ENCODE data around the gene MYH11. TPM values are rescaled to one million over a fixed set of nuclear protein-coding genes. Genes with fewer than 3 reads are reported as not detected.

MYH11 gene
- total RNA-seq, 1 experiment from 2014 or later, result 0.05 TPM

DNA sequence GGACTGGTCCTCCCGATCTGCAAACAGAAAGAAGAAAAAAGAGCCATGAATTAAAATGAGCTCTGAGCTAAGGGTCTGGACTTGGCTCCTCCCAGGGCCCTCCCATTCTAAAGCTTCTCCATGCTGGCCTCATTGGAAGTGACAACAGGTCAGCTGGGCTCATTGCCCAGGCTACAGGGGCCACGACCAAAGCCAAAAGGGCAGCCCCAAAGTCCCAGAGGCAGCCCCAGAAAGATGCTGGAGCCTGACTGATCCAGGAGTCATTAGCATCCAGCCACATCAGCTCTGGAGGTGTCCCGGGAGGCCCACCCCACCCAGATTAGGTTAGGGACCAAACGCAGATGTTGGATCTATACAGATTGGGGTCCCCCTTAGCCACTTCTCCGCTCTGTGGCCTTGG, 58.2 kb downstream of the MYH11 start:
- peaks cover 47% of the 10 kb centered on the region for H3K27me3 Mint-ChIP-seq (ENCODE audit: unreplicated experiment)
- H3K9me3 Mint-ChIP-seq (ENCODE audit: low read depth, unreplicated experiment), result peaks cover 7% of the 10 kb centered on the region
- TF ChIP-seq, protein P1, sequence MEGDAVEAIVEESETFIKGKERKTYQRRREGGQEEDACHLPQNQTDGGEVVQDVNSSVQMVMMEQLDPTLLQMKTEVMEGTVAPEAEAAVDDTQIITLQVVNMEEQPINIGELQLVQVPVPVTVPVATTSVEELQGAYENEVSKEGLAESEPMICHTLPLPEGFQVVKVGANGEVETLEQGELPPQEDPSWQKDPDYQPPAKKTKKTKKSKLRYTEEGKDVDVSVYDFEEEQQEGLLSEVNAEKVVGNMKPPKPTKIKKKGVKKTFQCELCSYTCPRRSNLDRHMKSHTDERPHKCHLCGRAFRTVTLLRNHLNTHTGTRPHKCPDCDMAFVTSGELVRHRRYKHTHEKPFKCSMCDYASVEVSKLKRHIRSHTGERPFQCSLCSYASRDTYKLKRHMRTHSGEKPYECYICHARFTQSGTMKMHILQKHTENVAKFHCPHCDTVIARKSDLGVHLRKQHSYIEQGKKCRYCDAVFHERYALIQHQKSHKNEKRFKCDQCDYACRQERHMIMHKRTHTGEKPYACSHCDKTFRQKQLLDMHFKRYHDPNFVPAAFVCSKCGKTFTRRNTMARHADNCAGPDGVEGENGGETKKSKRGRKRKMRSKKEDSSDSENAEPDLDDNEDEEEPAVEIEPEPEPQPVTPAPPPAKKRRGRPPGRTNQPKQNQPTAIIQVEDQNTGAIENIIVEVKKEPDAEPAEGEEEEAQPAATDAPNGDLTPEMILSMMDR (IDR thresholded peaks at IDR 0.05; ENCODE audit: unreplicated experiment), result no peak
- H3K4me3 Mint-ChIP-seq (ENCODE audit: low read depth, unreplicated experiment), result no peak overlapping the region
- no peak for DNase-seq
- CTCF ChIA-PET, result interaction anchor here (0.7 kb wide), 1 partner anchor 155 kb away, joined by 3 read pairs; no protein-coding TSS in a partner anchor
- no peaks in the 10 kb centered on the region for H3K36me3 Mint-ChIP-seq (ENCODE audit: insufficient read depth, unreplicated experiment)
- BruUV-seq (replicated peaks), result no TSS peak
- intact Hi-C loops (cut with micrococcal nuclease; ENCODE audit: unreplicated experiment), result no loop called here
- no peaks in the 10 kb centered on the region for H3K4me1 Mint-ChIP-seq (ENCODE audit: low read depth, unreplicated experiment)
- no peak overlapping the region for H3K27ac Mint-ChIP-seq (ENCODE audit: unreplicated experiment)

DNA sequence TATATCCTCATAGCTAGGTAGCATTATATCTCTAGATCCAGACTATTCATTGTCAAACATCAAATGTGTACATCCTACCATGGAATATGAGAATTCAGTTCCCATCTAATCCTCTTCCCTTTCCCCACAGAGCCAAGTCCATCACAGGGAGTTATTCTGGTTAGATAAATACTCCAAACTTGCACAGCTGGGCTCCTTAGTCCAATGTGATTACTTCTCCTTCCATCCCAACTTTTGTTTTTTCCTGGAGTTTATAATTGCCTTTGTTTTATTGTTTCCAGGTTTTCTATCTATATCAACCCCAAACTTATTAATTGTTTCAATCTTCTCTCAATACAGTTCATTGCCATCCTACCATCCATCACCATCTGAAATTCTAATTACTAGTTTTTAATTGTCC, 59.9 kb downstream of the MYH11 start:
- H3K4me3 Mint-ChIP-seq (ENCODE audit: low read depth, unreplicated experiment), result no peak overlapping the region
- H3K27ac Mint-ChIP-seq (ENCODE audit: unreplicated experiment), result no peak overlapping the region
- CTCF ChIA-PET, result no interaction called here
- TF ChIP-seq, protein P1 (IDR thresholded peaks at IDR 0.05; ENCODE audit: unreplicated experiment), result no peak
- no peaks in the 10 kb centered on the region for H3K36me3 Mint-ChIP-seq (ENCODE audit: insufficient read depth, unreplicated experiment)
- no peak for DNase-seq
- no peaks in the 10 kb centered on the region for H3K4me1 Mint-ChIP-seq (ENCODE audit: low read depth, unreplicated experiment)
- H3K9me3 Mint-ChIP-seq (ENCODE audit: low read depth, unreplicated experiment), result peaks cover 7% of the 10 kb centered on the region
- BruUV-seq (replicated peaks), result no TSS peak
- H3K27me3 Mint-ChIP-seq (ENCODE audit: unreplicated experiment), result peaks cover 47% of the 10 kb centered on the region
- intact Hi-C loops (cut with micrococcal nuclease; ENCODE audit: unreplicated experiment), result no loop called here

DNA sequence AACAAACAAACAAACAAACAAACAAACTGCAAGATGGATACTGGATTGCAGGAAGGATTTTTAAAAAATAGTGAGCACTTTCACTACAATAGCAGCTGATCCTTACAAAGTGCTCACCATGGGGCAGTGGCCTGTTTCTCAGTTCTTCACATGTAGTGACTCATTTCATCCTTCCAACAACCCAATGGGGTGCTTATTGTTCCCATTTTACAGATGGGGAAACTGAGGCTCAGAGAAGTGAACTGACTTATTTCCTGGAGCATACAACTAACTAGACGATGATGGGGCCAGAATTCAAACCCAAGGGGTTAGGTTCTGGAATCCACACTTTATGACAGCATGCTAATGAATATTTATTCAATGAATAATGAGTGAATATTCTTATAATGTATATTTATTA, 61.2 kb downstream of the MYH11 start:
- intact Hi-C loops (cut with micrococcal nuclease; ENCODE audit: unreplicated experiment), result no loop called here
- TF ChIP-seq, protein P1 (IDR thresholded peaks at IDR 0.05; ENCODE audit: unreplicated experiment), result no peak
- Mint-ChIP-seq H3K4me1 (ENCODE audit: low read depth, unreplicated experiment) (no peaks in the 10 kb centered on the region), H3K27ac (ENCODE audit: unreplicated experiment) (no peak overlapping the region), H3K36me3 (ENCODE audit: insufficient read depth, unreplicated experiment) (no peaks in the 10 kb centered on the region), H3K4me3 (ENCODE audit: low read depth, unreplicated experiment) (no peak overlapping the region), H3K27me3 (ENCODE audit: unreplicated experiment) (peaks cover 44% of the 10 kb centered on the region), H3K9me3 (ENCODE audit: low read depth, unreplicated experiment) (peaks cover 7% of the 10 kb centered on the region)
- CTCF ChIA-PET, result no interaction called here
- no peak for DNase-seq
- BruUV-seq (replicated peaks), result no TSS peak

DNA sequence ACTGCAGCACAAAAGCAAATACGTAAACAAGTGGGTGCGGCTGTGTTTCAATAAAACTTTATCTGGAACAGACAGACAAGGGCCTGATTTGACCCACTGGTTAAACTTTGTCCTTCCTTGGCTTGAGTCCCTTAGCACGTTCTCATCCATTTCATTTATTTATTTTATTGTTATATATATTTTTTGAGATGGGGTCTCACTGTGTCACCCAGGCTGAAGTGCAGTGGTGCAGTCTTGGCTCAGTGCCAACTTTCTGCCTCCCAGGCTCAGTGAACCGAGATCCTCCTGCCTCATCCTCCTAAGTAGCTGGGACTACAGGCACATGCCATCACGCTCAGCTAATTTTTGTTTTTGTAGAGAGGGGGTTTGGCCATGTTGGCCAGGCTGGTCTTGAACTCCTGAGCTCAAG, 64.3 kb downstream of the MYH11 start:
- no peak overlapping the region for H3K4me3 Mint-ChIP-seq (ENCODE audit: low read depth, unreplicated experiment)
- CTCF ChIA-PET, result no interaction called here
- no peak overlapping the region for H3K27ac Mint-ChIP-seq (ENCODE audit: unreplicated experiment)
- H3K4me1 Mint-ChIP-seq (ENCODE audit: low read depth, unreplicated experiment), result no peaks in the 10 kb centered on the region
- no peak for DNase-seq
- TF ChIP-seq, protein P1 (IDR thresholded peaks at IDR 0.05; ENCODE audit: unreplicated experiment), result no peak
- peaks cover 36% of the 10 kb centered on the region for H3K27me3 Mint-ChIP-seq (ENCODE audit: unreplicated experiment)
- intact Hi-C loops (cut with micrococcal nuclease; ENCODE audit: unreplicated experiment), result no loop called here
- no peaks in the 10 kb centered on the region for H3K36me3 Mint-ChIP-seq (ENCODE audit: insufficient read depth, unreplicated experiment)
- peaks cover 4% of the 10 kb centered on the region for H3K9me3 Mint-ChIP-seq (ENCODE audit: low read depth, unreplicated experiment)
- BruUV-seq (replicated peaks), result no TSS peak

Measured in Calu3 (cell line).